ENCODE data around the gene WNT7B. TPM values are rescaled to one million over a fixed set of nuclear protein-coding genes. Genes with fewer than 3 reads are reported as not detected.

The WNT7B gene
- total and polyA plus RNA-seq, 10 of the 15 experiments (the other 5 are each of a cell fraction or from before 2014, with no cell fraction given) = 0.12 TPM; not detected in 9

DNA sequence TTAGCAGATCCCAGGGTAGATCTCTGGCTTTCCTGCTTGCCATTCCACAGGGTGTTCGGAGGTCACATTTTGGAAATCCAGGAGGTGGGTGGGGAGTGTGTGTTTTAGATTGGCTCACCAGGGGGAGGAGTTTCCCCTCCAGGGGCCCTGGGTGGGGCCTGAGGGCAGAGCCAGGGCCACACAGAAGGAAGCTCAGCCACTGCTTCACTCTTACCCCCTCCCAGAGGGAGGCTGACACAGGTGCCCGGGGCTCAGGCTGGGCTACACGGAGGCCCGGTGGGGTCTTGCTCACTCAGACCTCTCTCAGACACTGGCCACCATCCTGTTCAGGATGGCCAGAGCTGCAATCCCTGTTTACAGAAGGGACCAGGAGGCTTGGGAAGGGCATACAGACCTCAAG, 2.5 kb downstream of the WNT7B start:
- no peaks in the 10 kb centered on the region for H3K79me2 ChIP-seq (ENCODE audit: control insufficient read depth, insufficient read depth, low read length)
- H3K36me3 ChIP-seq (ENCODE audit: control insufficient read depth in 2 of 2, insufficient read depth in 2 of 2, low read length in 1 of 2) = no peaks in the 10 kb centered on the region
- TF ChIP-seq, protein P1, sequence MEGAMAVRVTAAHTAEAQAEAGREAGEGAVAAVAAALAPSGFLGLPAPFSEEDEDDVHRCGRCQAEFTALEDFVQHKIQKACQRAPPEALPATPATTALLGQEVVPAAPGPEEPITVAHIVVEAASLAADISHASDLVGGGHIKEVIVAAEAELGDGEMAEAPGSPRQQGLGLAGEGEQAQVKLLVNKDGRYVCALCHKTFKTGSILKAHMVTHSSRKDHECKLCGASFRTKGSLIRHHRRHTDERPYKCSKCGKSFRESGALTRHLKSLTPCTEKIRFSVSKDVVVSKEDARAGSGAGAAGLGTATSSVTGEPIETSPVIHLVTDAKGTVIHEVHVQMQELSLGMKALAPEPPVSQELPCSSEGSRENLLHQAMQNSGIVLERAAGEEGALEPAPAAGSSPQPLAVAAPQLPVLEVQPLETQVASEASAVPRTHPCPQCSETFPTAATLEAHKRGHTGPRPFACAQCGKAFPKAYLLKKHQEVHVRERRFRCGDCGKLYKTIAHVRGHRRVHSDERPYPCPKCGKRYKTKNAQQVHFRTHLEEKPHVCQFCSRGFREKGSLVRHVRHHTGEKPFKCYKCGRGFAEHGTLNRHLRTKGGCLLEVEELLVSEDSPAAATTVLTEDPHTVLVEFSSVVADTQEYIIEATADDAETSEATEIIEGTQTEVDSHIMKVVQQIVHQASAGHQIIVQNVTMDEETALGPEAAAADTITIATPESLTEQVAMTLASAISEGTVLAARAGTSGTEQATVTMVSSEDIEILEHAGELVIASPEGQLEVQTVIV (IDR thresholded peaks at IDR 0.05; ENCODE audit: borderline replicate concordance, partially characterized antibody) = no peak
- TF ChIP-seq CBX5 (IDR thresholded peaks at IDR 0.05; ENCODE audit: low read depth) = no peak
- TF ChIP-seq HDAC6 (IDR thresholded peaks at IDR 0.05; ENCODE audit: unreplicated experiment) = no peak
- no peak for TF ChIP-seq HDGF (IDR thresholded peaks at IDR 0.05)
- no peak for TF ChIP-seq DPF2 (IDR thresholded peaks at IDR 0.05)
- no peak for TF ChIP-seq YY1 (IDR thresholded peaks at IDR 0.05; ENCODE audit: low read depth, low read length)
- TF ChIP-seq, protein P2, sequence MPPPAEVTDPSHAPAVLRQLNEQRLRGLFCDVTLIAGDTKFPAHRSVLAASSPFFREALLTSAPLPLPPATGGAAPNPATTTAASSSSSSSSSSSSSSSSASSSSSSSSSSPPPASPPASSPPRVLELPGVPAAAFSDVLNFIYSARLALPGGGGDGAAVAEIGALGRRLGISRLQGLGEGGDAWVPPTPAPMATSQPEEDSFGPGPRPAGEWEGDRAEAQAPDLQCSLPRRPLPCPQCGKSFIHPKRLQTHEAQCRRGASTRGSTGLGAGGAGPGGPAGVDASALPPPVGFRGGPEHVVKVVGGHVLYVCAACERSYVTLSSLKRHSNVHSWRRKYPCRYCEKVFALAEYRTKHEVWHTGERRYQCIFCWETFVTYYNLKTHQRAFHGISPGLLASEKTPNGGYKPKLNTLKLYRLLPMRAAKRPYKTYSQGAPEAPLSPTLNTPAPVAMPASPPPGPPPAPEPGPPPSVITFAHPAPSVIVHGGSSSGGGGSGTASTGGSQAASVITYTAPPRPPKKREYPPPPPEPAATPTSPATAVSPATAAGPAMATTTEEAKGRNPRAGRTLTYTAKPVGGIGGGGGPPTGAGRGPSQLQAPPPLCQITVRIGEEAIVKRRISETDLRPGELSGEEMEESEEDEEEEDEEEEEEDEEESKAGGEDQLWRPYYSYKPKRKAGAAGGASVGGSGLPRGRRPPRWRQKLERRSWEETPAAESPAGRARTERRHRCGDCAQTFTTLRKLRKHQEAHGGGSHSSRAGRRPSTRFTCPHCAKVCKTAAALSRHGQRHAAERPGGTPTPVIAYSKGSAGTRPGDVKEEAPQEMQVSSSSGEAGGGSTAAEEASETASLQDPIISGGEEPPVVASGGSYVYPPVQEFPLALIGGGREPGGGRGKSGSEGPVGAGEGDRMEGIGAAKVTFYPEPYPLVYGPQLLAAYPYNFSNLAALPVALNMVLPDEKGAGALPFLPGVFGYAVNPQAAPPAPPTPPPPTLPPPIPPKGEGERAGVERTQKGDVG (CRISPR knock-in tag; IDR thresholded peaks at IDR 0.05) = no peak
- no peak for TF ChIP-seq PAX5 (IDR thresholded peaks at IDR 0.05; ENCODE audit: borderline replicate concordance, low read depth, low read length)
- TF ChIP-seq BCL11A (IDR thresholded peaks at IDR 0.05; ENCODE audit: low read depth, low read length) = no peak
- TF ChIP-seq EP300 (IDR thresholded peaks at IDR 0.05; ENCODE audit: borderline replicate concordance in 1 of 2, control insufficient read depth in 1 of 2, low read depth in 2 of 2, low read length in 2 of 2) = no peak
- TF ChIP-seq CREM (IDR thresholded peaks at IDR 0.05; ENCODE audit: low read depth) = no peak
- TF ChIP-seq PBX3 (IDR thresholded peaks at IDR 0.05; ENCODE audit: insufficient replicate concordance, low read depth, low read length) = no peak
- TF ChIP-seq ZNF274 (IDR thresholded peaks at IDR 0.05; ENCODE audit: insufficient read depth, insufficient read length) = no peak
- no peak for TF ChIP-seq BACH1 (IDR thresholded peaks at IDR 0.05; ENCODE audit: borderline replicate concordance)
- ChIA-PET SMC1A (ENCODE audit: uncharacterized antibody, unreplicated experiment) (no interaction called here), POLR2A (no interaction called here), CTCF (interaction anchor here (0.6 to 0.9 kb wide), 2 partner anchors 12 to 110 kb away, joined by 3 to 4 read pairs; no protein-coding TSS in a partner anchor), RAD21 (ENCODE audit: unreplicated experiment) (no interaction called here)
- no peak overlapping the region for H3K4me3 ChIP-seq
- H2AFZ ChIP-seq (ENCODE audit: control insufficient read depth, low read depth, low read length) = no peak overlapping the region
- no peak for DNase-seq (ENCODE audit: low read depth, low spot score)
- H4K20me1 ChIP-seq (ENCODE audit: control insufficient read depth, insufficient read depth) = no peaks in the 10 kb centered on the region
- in situ Hi-C loops (cut with MboI) = loop anchor here (25.0 kb wide), 1 partner anchor 1062 kb away; no protein-coding TSS in a partner anchor
- no peaks in the 10 kb centered on the region for H3K9me3 ChIP-seq (replicated peaks; ENCODE audit: control insufficient read depth, insufficient read depth, low read length)
- H3K27me3 ChIP-seq (replicated peaks in 1 of 2; ENCODE audit: control insufficient read depth in 2 of 2, insufficient read depth in 2 of 2, low read length in 1 of 2) = peaks cover 7 to 28% of the 10 kb centered on the region in 2 experiments; a peak in 3 of 4 replicates
- H3K4me1 ChIP-seq (ENCODE audit: control insufficient read depth, insufficient read depth, low read length) = peaks cover 3% of the 10 kb centered on the region
- H3K9ac ChIP-seq (ENCODE audit: control insufficient read depth, insufficient read depth, low read length) = no peak overlapping the region
- no peak overlapping the region for H3K4me2 ChIP-seq (ENCODE audit: control insufficient read depth, insufficient read depth)
- no peak for FAIRE-seq
- ATAC-seq = no peak
- BruUV-seq (replicated peaks) = no TSS peak
- no peak overlapping the region for H3K27ac ChIP-seq (ENCODE audit: control insufficient read depth, insufficient read depth)
- intact Hi-C loops (cut with micrococcal nuclease; ENCODE audit: unreplicated experiment) = no loop called here
- 2% methylated on average over 4 of the region's 4 CpGs for whole genome bisulfite sequencing (ENCODE audit: insufficient coverage, insufficient replicate concordance, low lambda C conversion rate, missing lambda C conversion rate)
